B cell (primary cell): ENCODE data around the gene GBA2. TPM values are rescaled to one million over a fixed set of nuclear protein-coding genes. Genes with fewer than 3 reads are reported as not detected.

Experiments
- ATAC-seq: fragments of 200-7000 bp; cut with Tn5 transposase; one replicate; pipeline ENCODE4 v1.10.0; 2021; ENCODE audit warnings: low read depth, mild to moderate bottlenecking, moderate number of reproducible peaks, moderate library complexity
- CTCF ChIA-PET: fragments of 350-600 bp; sonication (Branson Sonifier 250); formaldehyde crosslinking; loops from one replicate; lab custom pipeline; 2021; ENCODE audit warnings: antibody characterized with exemption, inconsistent platforms; lab: Charles Lee
- POLR2A ChIA-PET: fragments of 350-600 bp; sonication (Branson Sonifier 250); formaldehyde crosslinking; loops from one replicate; lab custom pipeline; 2021; ENCODE audit warnings: antibody characterized with exemption; lab: Charles Lee
- DNase-seq: peaks from one replicate; pipeline ENCODE4 v3.0.0; 2013
- H2AFZ ChIP-seq: 2 replicates; pipeline ENCODE4 v1.6.1; 2012; ENCODE audit warnings: mild to moderate bottlenecking, low read depth, low read length; ENCODE audit not compliant: insufficient read depth, poor library complexity, severe bottlenecking
- H3K27ac ChIP-seq, 2 donors: 1 replicate in 1 of 2; 2 replicates in 1 of 2; pipeline ENCODE4 v1.5.1; 2012 to 2013; ENCODE audit warnings: low read length in 2 of 2, mild to moderate bottlenecking in 2 of 2, moderate library complexity in 1 of 2
- H3K27me3 ChIP-seq, 4 experiments: fragments of 200-600 bp in 1 of 4; sonication (generic) in 1 of 4; replicated peaks in 1 of 4; 1 replicate in 2 of 4; 2 replicates in 2 of 4; pipeline versions ENCODE4 v1.6.1 to v1.7.0; 2013 to 2016; ENCODE audit warnings: low read length in 3 of 4, mild to moderate bottlenecking in 2 of 4, mixed read lengths in 1 of 4, moderate library complexity in 1 of 4; ENCODE audit not compliant: insufficient read depth in 4 of 4, control insufficient read depth in 3 of 4; ENCODE audit errors: control extremely low read depth in 1 of 4
- H3K36me3 ChIP-seq, 2 experiments: replicated peaks in 1 of 2; 1 replicate in 1 of 2; 2 replicates in 1 of 2; pipeline versions ENCODE4 v1.6.1 to v1.7.1; 2013; ENCODE audit warnings: low read length in 1 of 2; ENCODE audit not compliant: insufficient read depth in 2 of 2, control insufficient read depth in 1 of 2; ENCODE audit errors: control extremely low read depth in 1 of 2, extremely low read depth in 1 of 2
- H3K4me1 ChIP-seq, 2 donors: fragments of 200-600 bp in 1 of 2; sonication (generic) in 1 of 2; 1 replicate in 1 of 2; 2 replicates in 1 of 2; pipeline versions ENCODE4 v1.5.1 to v1.6.1; 2013 to 2017; ENCODE audit warnings: low read length in 2 of 2; ENCODE audit not compliant: control insufficient read depth in 2 of 2, insufficient read depth in 2 of 2
- H3K4me2 ChIP-seq: replicated peaks from 2 replicates; pipeline ENCODE3; 2012; ENCODE audit warnings: mild to moderate bottlenecking, low read depth, low read length; ENCODE audit not compliant: poor library complexity, severe bottlenecking
- H3K4me3 ChIP-seq, 5 experiments: fragments of 200-600 bp in 1 of 5; sonication (generic) in 1 of 5; 1 replicate in 3 of 5; 2 replicates in 2 of 5; pipeline versions ENCODE4 v1.5.1 to v1.7.0; 2011 to 2016; ENCODE audit warnings: low read length in 4 of 5, mild to moderate bottlenecking in 4 of 5, low read depth in 2 of 5, control low read depth in 1 of 5, moderate library complexity in 1 of 5; ENCODE audit not compliant: insufficient read depth in 1 of 5; ENCODE audit errors: control extremely low read depth in 1 of 5, extremely low read depth in 1 of 5
- H3K79me2 ChIP-seq: fragments of 200-600 bp; sonication (generic); one replicate; pipeline ENCODE4 v1.6.0; 2016; ENCODE audit warnings: low read length; ENCODE audit not compliant: control insufficient read depth, insufficient read depth
- H3K9ac ChIP-seq: fragments of 200-600 bp; sonication (generic); 2 replicates; pipeline ENCODE4 v1.6.1; 2017; ENCODE audit warnings: mild to moderate bottlenecking, low read length, moderate library complexity
- H3K9me3 ChIP-seq, 3 donors: one replicate each; pipeline versions ENCODE4 v1.6.1 to v1.7.1; 2013; ENCODE audit warnings: low read length in 2 of 3; ENCODE audit not compliant: control insufficient read depth in 2 of 3, insufficient read depth in 1 of 3; ENCODE audit errors: control extremely low read depth in 1 of 3
- H4K20me1 ChIP-seq: 2 replicates; pipeline ENCODE4 v1.6.0; 2012; ENCODE audit warnings: mild to moderate bottlenecking, low read length; ENCODE audit not compliant: insufficient read depth, control insufficient read depth, poor library complexity, severe bottlenecking
- H3K27ac Mint-ChIP-seq: one replicate; pipeline ENCODE4 v1.8.0; 2021; ENCODE audit warnings: mixed read lengths
- H3K27me3 Mint-ChIP-seq: one replicate; pipeline ENCODE4 v1.8.0; 2021; ENCODE audit warnings: mixed read lengths
- H3K4me1 Mint-ChIP-seq: one replicate; pipeline ENCODE4 v1.8.0; 2021; ENCODE audit warnings: mixed read lengths
- H3K4me3 Mint-ChIP-seq: one replicate; pipeline ENCODE4 v1.8.0; 2021; ENCODE audit warnings: mixed read lengths
- H3K9me3 Mint-ChIP-seq: one replicate; pipeline ENCODE4 v1.8.0; 2022; ENCODE audit warnings: mixed read lengths; ENCODE audit not compliant: insufficient read depth
- EZH2 ChIP-seq: IDR thresholded peaks from 2 replicates; pipeline ENCODE4 v1.6.1; 2012; ENCODE audit warnings: borderline replicate concordance, low read depth, mild to moderate bottlenecking, moderate library complexity, low read length; ENCODE audit not compliant: insufficient read depth, poor library complexity, severe bottlenecking
- WGBS: methylation state at CpG from one replicate; pipeline ENCODE4 v1.1.5; 2013; ENCODE audit warnings: missing lambda C conversion rate; ENCODE audit not compliant: insufficient coverage; 5-methylcytosine and 5-hydroxymethylcytosine counted together
- intact Hi-C: fragments of 100-400 bp; cut with micrococcal nuclease; formaldehyde crosslinking; loops from one replicate; pipeline ENCODE4 v1.10.0; 2022
- polyA plus RNA-seq: library from polyadenylated mRNA; depleted of rRNA; stranded (reverse); fragments of >200 nt; gene quantifications from 2 replicates; pipeline ENCODE4 v1.2.3, GENCODE V29; 2012
- total RNA-seq, 2 donors: library from RNA; stranded (reverse); fragments of 120-200 nt in 1 of 2; gene quantifications; 1 replicate in 1 of 2; 2 replicates in 1 of 2; pipeline versions ENCODE4 v1.2.3 to v1.2.4, GENCODE V29; 2013 to 2022
- TF ChIP-seq, protein P1 (sequence below): fragments of 200-600 bp; IDR thresholded peaks from one replicate; pipeline ENCODE4 v1.8.0; 2022; ENCODE audit warnings: antibody characterized with exemption, mild to moderate bottlenecking

GBA2 gene
- total and polyA plus RNA-seq, 2 donors (not counting 1 experiment from before 2014, with no cell fraction given), result 114 to 137 TPM

DNA sequence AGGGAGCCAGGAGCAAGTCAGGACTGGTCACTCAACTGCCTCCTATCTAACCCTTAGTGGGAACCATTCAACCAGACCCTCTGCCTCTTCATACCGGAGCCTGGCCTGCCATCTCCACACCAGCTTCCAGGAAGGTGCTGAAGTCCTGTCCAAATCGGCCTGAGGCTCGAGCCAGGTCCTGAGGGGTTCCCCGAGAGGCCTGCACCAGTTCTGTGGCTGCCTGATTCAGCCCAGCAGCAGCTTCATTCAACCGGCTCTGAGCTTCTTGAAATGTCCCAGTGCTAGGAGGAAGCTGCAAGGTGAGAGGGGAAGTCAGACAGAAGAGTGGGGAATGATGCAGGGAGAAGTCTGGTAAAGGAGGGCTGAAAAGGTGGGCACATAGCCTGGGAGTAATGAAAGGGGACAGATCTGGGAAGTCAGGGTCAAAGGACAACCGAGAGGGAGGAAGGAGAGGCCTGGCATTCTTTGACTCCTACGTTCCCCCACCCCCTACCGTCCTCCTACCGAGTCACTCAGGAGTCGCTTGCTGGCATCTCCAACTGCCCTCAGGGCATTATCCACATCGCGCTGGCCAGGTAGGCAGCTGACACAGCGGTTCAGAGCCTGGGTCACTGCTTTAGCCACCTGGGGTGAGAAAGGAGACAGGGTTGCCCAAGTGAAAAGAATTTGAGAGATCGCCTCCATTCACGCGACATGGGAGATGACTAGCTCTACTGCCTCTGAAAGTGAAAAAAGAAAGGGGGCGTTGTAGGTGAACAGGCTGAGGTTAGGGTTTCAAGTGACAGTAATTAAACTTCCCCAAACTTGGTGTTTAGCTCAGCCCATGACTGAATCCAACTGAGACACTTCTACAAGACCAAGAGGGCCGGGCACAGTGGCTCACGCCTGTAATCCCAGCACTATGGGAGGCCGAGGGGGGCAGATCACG is 37.3 kb downstream of the GBA2 start:
- H3K27me3 ChIP-seq, result no peaks in the 10 kb centered on the region
- H2AFZ ChIP-seq, result no peak overlapping the region
- no peak overlapping the region for H3K27ac ChIP-seq
- H3K36me3 ChIP-seq, result peaks cover 8 to 91% of the 10 kb centered on the region in 2 experiments
- no peaks in the 10 kb centered on the region for H3K9me3 ChIP-seq
- intact Hi-C loops, result no loop called here
- H4K20me1 ChIP-seq, result peaks cover 17% of the 10 kb centered on the region
- ATAC-seq, result no peak
- CTCF ChIA-PET, result interaction anchor here (1.2 to 20.4 kb wide), 5 partner anchors 15 to 112 kb away, joined by 3 to 195 read pairs (median 3); partner anchors contain the start of genes TLN1 and TPM2
- POLR2A ChIA-PET, result no interaction called here
- H3K79me2 ChIP-seq, result peaks cover 39% of the 10 kb centered on the region
- Mint-ChIP-seq H3K4me1 (peaks cover 1% of the 10 kb centered on the region), H3K27me3 (no peaks in the 10 kb centered on the region), H3K27ac (no peak overlapping the region), H3K4me3 (no peak overlapping the region), H3K9me3 (no peaks in the 10 kb centered on the region)
- H3K4me2 ChIP-seq, result no peak overlapping the region
- DNase-seq, result no peak
- H3K4me3 ChIP-seq, result no peak overlapping the region
- no peak for TF ChIP-seq EZH2
- TF ChIP-seq, protein P1, sequence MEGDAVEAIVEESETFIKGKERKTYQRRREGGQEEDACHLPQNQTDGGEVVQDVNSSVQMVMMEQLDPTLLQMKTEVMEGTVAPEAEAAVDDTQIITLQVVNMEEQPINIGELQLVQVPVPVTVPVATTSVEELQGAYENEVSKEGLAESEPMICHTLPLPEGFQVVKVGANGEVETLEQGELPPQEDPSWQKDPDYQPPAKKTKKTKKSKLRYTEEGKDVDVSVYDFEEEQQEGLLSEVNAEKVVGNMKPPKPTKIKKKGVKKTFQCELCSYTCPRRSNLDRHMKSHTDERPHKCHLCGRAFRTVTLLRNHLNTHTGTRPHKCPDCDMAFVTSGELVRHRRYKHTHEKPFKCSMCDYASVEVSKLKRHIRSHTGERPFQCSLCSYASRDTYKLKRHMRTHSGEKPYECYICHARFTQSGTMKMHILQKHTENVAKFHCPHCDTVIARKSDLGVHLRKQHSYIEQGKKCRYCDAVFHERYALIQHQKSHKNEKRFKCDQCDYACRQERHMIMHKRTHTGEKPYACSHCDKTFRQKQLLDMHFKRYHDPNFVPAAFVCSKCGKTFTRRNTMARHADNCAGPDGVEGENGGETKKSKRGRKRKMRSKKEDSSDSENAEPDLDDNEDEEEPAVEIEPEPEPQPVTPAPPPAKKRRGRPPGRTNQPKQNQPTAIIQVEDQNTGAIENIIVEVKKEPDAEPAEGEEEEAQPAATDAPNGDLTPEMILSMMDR, result no peak
- no peak overlapping the region for H3K9ac ChIP-seq
- no peaks in the 10 kb centered on the region for H3K4me1 ChIP-seq
- 97% methylated on average over 13 of the region's 21 CpGs for WGBS
